ENCODE data around the gene ASIP. TPM values are rescaled to one million over a fixed set of nuclear protein-coding genes. Genes with fewer than 3 reads are reported as not detected.

Gene ASIP
- total RNA-seq, 4 donors from 2014 or later = 0.72 to 2.0 (median 0.83) TPM; not detected in 1

DNA sequence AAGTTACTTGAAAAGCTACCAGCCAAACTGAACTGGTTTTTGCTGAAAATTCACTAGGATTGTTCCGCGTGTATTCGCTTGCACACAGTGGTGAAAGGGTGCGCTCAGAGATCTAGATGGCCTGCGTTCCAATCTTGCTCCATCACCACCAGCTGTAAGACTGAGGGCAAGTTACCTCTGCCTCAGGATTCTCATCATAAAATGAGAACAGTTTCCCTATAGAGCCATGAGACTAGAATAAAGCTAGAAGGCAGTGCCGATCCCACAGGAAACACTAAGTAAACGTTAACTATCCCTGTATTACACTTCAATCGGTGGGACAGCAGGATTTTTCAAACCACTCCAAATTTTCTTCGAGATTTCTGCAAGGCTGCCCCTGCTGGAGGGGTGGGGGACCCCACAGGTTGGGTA lies 61.1 kb downstream of the ASIP start:
- no peak for DNase-seq (ENCODE audit: low spot score in 2 of 2)
- 18 to 21% methylated on average over 9 of the region's 9 CpGs for whole genome bisulfite sequencing, 2 donors
- TF ChIP-seq, protein P1, sequence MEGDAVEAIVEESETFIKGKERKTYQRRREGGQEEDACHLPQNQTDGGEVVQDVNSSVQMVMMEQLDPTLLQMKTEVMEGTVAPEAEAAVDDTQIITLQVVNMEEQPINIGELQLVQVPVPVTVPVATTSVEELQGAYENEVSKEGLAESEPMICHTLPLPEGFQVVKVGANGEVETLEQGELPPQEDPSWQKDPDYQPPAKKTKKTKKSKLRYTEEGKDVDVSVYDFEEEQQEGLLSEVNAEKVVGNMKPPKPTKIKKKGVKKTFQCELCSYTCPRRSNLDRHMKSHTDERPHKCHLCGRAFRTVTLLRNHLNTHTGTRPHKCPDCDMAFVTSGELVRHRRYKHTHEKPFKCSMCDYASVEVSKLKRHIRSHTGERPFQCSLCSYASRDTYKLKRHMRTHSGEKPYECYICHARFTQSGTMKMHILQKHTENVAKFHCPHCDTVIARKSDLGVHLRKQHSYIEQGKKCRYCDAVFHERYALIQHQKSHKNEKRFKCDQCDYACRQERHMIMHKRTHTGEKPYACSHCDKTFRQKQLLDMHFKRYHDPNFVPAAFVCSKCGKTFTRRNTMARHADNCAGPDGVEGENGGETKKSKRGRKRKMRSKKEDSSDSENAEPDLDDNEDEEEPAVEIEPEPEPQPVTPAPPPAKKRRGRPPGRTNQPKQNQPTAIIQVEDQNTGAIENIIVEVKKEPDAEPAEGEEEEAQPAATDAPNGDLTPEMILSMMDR (IDR thresholded peaks at IDR 0.05) = no peak
- TF ChIP-seq POLR2A (IDR thresholded peaks at IDR 0.05) = no peak
- peak overlapping the region; percentile 65 for H3K4me3 ChIP-seq (ENCODE audit: low read depth, poor library complexity, severe bottlenecking)
- intact Hi-C loops (cut with DNase I; ENCODE audit: low total_unique reads) = no loop called here

DNA sequence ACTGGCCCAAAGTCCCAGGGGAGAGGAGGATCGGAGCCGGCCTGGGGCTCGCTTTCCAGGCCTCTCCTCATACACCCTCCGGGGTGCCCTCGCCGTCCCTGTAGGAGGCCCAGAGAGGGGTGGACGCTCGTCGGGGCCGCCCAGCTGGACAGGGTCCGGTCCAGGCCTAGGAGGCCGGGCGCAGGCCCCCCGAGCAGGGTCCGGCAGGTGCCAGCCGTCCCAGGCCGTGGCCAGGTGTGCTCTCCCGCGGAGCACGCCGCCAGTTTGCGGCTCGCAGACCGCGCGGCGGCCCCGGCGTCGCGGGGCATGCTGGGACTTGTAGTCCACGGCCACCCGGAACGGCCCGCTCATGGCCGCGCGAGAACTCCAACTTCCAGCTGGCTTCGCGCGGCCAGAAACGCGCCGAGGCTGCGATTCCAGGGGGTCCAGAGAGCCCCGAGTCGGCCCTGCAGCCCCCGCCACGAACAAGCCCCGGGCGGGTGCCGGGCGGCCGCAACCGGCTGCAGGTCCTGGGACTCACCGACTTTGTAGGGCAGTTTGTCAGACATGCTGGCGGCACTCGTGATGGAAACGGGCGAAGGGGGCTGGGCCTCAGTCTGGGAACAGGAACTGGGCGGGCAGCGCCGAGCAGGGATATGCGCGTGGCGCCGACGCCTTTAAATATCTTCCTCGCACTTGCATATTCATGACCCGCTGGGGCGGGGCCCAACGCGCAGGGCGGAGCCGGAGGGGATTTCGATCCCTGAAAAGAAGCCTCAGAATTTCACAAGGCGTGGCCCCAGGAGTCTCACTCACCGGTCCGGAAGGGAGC lies 61.7 kb downstream of the ASIP start, which contains the start of gene AHCY:
Gene AHCY (minus strand): TSS at position 633 of the 811 bp plus-strand sequence. CDS start 85 bp downstream, at position 548.
- 1% methylated on average over 44 to 69 of the region's 79 CpGs for WGBS, 2 donors
- intact Hi-C loops (cut with DNase I; ENCODE audit: low total_unique reads) = no loop called here
- H3K4me3 ChIP-seq (ENCODE audit: low read depth, poor library complexity, severe bottlenecking) = peak within 1 kb of the TSS; percentile 65
- TF ChIP-seq, protein P1 (IDR thresholded peaks at IDR 0.05) = no peak
- TF ChIP-seq POLR2A (IDR thresholded peaks at IDR 0.05) = no peak
- peak; percentile 96 to 99 for DNase-seq (ENCODE audit: low spot score in 2 of 2)

DNA sequence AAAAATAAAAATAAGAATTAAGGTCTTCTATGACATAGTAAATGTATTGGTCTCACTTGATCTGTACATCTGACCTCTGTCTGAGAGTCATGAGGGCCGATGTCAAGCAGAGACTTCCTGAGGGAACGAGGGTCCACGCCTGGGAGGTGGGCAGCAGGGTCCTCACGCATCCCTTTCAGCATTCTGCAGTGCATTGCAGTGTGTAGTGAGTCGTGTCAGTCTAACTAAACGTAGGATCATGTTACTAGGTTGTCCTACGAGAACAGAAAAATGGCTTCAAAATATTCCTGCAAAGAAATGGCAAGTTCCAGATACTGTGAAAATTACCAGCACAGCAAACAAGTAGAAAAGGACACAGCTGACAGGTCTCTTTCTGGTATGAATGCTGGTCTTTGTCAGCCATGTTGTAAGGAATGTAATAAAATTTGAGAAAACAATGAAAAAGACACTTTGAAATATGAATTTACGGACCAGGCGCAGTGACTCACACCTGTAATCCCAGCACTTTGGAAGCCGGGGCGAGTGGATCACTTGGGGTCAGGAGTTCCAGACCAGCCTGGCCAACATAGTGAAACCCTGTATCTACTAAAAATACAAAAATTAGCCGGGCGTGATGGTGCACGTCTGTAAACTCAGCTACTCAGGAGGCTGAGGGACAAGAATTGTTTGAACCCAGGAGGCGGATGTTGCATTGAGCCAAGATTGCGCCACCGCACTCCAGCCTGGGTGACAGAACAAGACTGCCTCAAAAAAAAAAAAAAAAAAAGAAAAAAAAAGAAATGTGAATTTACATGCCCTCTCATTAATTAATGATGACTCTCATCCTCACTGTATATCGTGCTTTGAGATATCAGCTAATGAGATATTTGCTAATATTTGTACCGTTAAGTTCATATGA lies 64.4 kb downstream of the ASIP start:
- no peak for DNase-seq (ENCODE audit: low spot score in 2 of 2)
- intact Hi-C loops (cut with DNase I; ENCODE audit: low total_unique reads) = no loop called here
- H3K4me3 ChIP-seq (ENCODE audit: low read depth, poor library complexity, severe bottlenecking) = no peak overlapping the region
- 56 to 61% methylated on average over 19 of the region's 19 CpGs for WGBS, 2 donors
- TF ChIP-seq, protein P1 (IDR thresholded peaks at IDR 0.05) = no peak
- no peak for TF ChIP-seq POLR2A (IDR thresholded peaks at IDR 0.05)

DNA sequence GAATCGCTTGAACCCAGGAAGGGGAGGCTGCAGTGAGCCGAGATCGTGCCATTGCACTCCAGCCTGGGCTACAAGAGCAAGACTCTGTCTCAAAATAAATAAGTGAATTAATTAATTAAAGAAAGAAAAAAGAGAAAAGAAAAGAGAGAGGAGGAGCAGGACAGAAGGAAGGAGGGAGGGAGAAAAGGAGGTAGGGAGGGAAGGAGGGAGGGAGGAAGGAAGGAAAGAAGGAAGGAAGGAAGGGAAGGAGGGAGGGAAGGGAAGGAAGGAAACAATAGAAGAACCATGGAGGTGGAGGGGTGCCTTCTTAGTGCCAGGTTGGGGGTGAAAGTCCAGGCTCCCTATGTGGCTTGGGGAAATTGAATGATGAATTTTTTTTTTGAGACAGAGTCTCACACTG lies 68.5 kb downstream of the ASIP start:
- no peak for DNase-seq (ENCODE audit: low spot score in 2 of 2)
- intact Hi-C loops (cut with DNase I; ENCODE audit: low total_unique reads) = no loop called here
- no peak overlapping the region for H3K4me3 ChIP-seq (ENCODE audit: low read depth, poor library complexity, severe bottlenecking)
- 96 to 98% methylated on average over 3 of the region's 3 CpGs for WGBS, 2 donors
- TF ChIP-seq, protein P1 (IDR thresholded peaks at IDR 0.05) = no peak
- no peak for TF ChIP-seq POLR2A (IDR thresholded peaks at IDR 0.05)

DNA sequence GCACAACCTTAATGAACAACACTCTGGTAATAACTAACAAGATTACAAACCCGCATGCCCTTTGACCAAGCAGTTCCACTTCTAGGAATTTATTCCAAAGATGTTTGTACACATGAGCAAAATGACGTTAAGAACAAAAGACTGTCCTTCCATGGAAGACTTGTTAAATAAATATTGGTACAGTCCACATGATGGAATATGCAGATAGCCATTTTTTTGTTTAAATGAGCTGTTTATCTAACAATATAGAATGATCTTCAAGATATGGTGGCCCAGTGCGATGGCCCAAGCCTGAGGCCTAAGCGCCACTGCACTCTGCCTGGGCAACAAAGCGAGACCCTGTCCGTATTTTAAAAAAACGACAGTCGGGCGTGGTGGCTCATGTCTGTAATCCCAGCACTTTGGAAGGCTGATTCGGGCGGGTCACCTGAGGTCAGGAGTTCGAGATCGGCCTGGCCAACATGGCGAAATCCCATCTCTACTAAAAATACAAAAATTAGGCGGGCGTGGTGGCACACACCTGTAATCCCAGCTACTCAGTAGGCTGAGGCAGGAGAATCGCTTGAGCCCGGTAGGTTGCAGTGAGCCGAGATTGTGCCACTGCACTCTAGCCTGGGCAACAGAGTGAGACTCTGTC lies 69.4 kb downstream of the ASIP start:
- TF ChIP-seq POLR2A (IDR thresholded peaks at IDR 0.05) = no peak
- TF ChIP-seq, protein P1 (IDR thresholded peaks at IDR 0.05) = no peak
- intact Hi-C loops (cut with DNase I; ENCODE audit: low total_unique reads) = no loop called here
- no peak for DNase-seq (ENCODE audit: low spot score in 2 of 2)
- no peak overlapping the region for H3K4me3 ChIP-seq (ENCODE audit: low read depth, poor library complexity, severe bottlenecking)
- WGBS, 2 donors = 88 to 90% methylated on average over 19 of the region's 19 CpGs
